ENCODE measurements around the gene GALNTL6.
"Not testable (repeated sequence)": the region's sequence is repeated elsewhere in the genome, so short reads cannot be mapped to it uniquely, and the experiment has no call there.

The GALNTL6 gene

GRCh38 chr4:172962564-172963353, 1149.6 kb downstream of the GALNTL6 start:
- DNase-seq: peak; percentile 64

- no peak for DNase-seq
These were observed 1150.5 kb downstream of the GALNTL6 start for GRCh38 chr4:172963498-172964294.

GRCh38 chr4:172970189-172970588, 1157.0 kb downstream of the GALNTL6 start:
- not testable (repeated sequence) for DNase-seq

- no peak for DNase-seq
These were observed 1161.4 kb downstream of the GALNTL6 start for GRCh38 chr4:172974586-172974985.

- no peak for DNase-seq
These were observed 1162.5 kb downstream of the GALNTL6 start for GRCh38 chr4:172975651-172976229.

GRCh38 chr4:172977491-172978041, 1164.4 kb downstream of the GALNTL6 start:
- DNase-seq: not testable (repeated sequence)

- no peak for DNase-seq
These were observed 1165.6 kb downstream of the GALNTL6 start for GRCh38 chr4:172978848-172979247.

GRCh38 chr4:172979332-172979731, 1166.1 kb downstream of the GALNTL6 start:
- no peak for DNase-seq

- no peak for DNase-seq
These were observed 1167.0 kb downstream of the GALNTL6 start for GRCh38 chr4:172980219-172980618.

GRCh38 chr4:172982151-172982590, 1169.0 kb downstream of the GALNTL6 start:
- no peak for DNase-seq

- no peak for DNase-seq
These were observed 1169.8 kb downstream of the GALNTL6 start for GRCh38 chr4:172983014-172983413.

- DNase-seq: no peak
These were observed 1170.4 kb downstream of the GALNTL6 start for GRCh38 chr4:172983631-172984030.

- DNase-seq: no peak
These were observed 1172.3 kb downstream of the GALNTL6 start for GRCh38 chr4:172985552-172985951.

GRCh38 chr4:172986114-172986513, 1172.9 kb downstream of the GALNTL6 start:
- no peak for DNase-seq

- no peak for DNase-seq
These were observed 1177.0 kb downstream of the GALNTL6 start for GRCh38 chr4:172989984-172990820.

GRCh38 chr4:172992648-172993378, 1179.6 kb downstream of the GALNTL6 start:
- no peak for DNase-seq

GRCh38 chr4:172995161-172995560, 1182.0 kb downstream of the GALNTL6 start:
- peak; percentile 35 for DNase-seq

GRCh38 chr4:172995704-172996103, 1182.5 kb downstream of the GALNTL6 start:
- DNase-seq: no peak

GRCh38 chr4:172996571-172997216, 1183.5 kb downstream of the GALNTL6 start:
- DNase-seq: no peak

- no peak for DNase-seq
These were observed 1184.0 kb downstream of the GALNTL6 start for GRCh38 chr4:172997217-172997609.

- DNase-seq: no peak
These were observed 1184.7 kb downstream of the GALNTL6 start for GRCh38 chr4:172997856-172998255.

All from right hindlimb (tissue), 1 donor.